Articular chondrocyte of knee joint (primary cell): ENCODE results near the gene NBPF1. TPM values are rescaled to one million over a fixed set of nuclear protein-coding genes. Genes with fewer than 3 reads are reported as not detected.

Experiments
- small RNA-seq: library from RNA; depleted of rRNA; stranded (forward); fragments of <200 nt; gene quantifications from one replicate; pipeline ENCODE3, GENCODE V24; 2012
- total RNA-seq: library from RNA; depleted of rRNA; stranded (reverse); fragments of >200 nt; gene quantifications from 2 replicates; pipeline ENCODE4 v1.2.3, GENCODE V29; 2012

Gene NBPF1
- total RNA-seq: 43.0 and 59.5 TPM in 2 replicates

GRCh38 chr1:16613185-16614147, at the start of gene NBPF1:
TSS of gene NBPF1 (minus strand) at chr1:16613564.

GRCh38 chr1:16514107-16515055, 99.0 kb downstream of the NBPF1 start, which contains the start of gene RNU1-1:
TSS of gene RNU1-1 (minus strand) at chr1:16514285.

Small RNA genes within 50 kb of the gene (small RNA-seq; reads per million reads assigned to genes)
- gene RNU1-1 (not detected), gene RNU1-6P (not detected)

Other genes with a start within 250 kb of the NBPF1 start
- gene SZRD1, start 246.3 kb downstream of the NBPF1 start, total RNA-seq: 70.9 and 79.7 TPM in 2 replicates
- gene SPATA21, start 176.1 kb downstream of the NBPF1 start, total RNA-seq: not detected in 2 replicates
- gene NECAP2, start 172.8 kb downstream of the NBPF1 start, total RNA-seq: 66.2 and 67.0 TPM in 2 replicates
- under 0.01 TPM in 2 replicates for gene RNU1-1, start 99.3 kb downstream of the NBPF1 start, total RNA-seq
- under 0.01 TPM in 2 replicates for gene RNU1-3, start 53.4 kb upstream of the NBPF1 start, total RNA-seq
- under 0.01 TPM in 2 replicates for gene RNU1-4, start 127.0 kb upstream of the NBPF1 start, total RNA-seq